ENCODE results near the gene CNTNAP2. TPM values are rescaled to one million over a fixed set of nuclear protein-coding genes. Genes with fewer than 3 reads are reported as not detected.

Gene CNTNAP2
- total RNA-seq, 1 donor from 2014 or later = not detected

- intact Hi-C loops (cut with micrococcal nuclease) = no loop called here
Observed at GRCh38 chr7:147524726-147525250, 1408.2 kb downstream of the CNTNAP2 start.

DNA sequence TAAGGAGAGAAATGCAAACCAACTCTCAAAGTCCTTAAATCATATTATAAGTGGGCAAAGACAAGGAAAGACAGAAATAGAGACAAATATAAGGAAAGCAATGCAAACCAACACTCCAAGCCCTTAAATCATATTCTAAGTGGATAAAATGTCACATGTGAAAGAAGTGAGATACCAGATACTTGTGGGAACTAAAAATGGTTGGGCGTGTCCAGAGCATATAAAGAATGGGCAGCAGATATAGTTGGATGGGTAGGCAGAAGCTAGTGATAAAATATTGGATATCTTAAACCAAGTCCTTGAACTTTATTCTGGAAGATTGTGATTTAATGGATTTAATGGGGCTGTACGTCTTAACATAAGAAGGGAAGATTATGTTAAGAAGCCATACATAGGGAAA lies 1408.7 kb downstream of the CNTNAP2 start:
- intact Hi-C loops (cut with micrococcal nuclease) = no loop called here

- intact Hi-C loops (cut with micrococcal nuclease) = no loop called here
Observed at GRCh38 chr7:147535701-147536111, 1419.1 kb downstream of the CNTNAP2 start.

DNA sequence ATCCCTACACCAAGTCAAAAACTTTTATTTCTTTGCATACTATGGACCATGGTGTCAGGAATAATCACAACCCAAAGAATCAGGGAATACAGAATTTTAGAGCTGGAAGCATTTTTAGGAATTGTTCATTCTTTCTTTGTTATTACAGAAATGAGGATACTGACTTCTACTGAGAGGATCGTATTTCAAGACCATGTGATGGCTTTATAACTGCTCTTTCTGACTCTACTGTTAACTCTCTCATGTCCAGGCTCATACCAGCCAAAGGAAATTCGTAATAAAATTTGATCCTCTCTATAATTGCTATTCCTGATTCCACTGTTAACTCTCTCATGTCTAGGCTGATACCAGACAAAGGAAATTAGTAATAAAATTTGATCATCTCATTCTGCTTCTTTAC lies 1423.1 kb downstream of the CNTNAP2 start:
- intact Hi-C loops (cut with micrococcal nuclease) = no loop called here

- intact Hi-C loops (cut with micrococcal nuclease) = no loop called here
Observed at GRCh38 chr7:147540743-147541142, 1424.1 kb downstream of the CNTNAP2 start.

GRCh38 chr7:147541261-147541660 lies 1424.7 kb downstream of the CNTNAP2 start:
- intact Hi-C loops (cut with micrococcal nuclease) = no loop called here

GRCh38 chr7:147547252-147547897 lies 1430.8 kb downstream of the CNTNAP2 start:
- intact Hi-C loops (cut with micrococcal nuclease) = no loop called here

DNA sequence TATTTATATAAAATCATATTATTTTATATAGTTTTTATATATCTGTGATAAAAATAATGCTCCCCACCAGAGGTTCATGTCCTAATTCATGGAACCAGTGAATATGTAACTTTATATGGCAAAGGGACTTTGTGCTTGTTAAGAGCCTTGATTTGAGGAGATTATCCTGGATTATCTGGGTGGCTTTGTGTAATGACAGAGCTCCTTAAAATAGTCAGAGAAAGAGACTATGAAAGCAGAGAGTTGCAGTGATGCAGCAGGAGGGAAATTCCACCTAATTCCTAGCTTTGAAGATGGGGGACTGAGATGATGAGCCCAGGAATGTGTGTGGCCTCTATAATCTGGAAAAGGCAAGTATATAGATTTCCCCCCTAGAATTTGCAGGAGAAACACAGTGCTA lies 1439.7 kb downstream of the CNTNAP2 start:
- intact Hi-C loops (cut with micrococcal nuclease) = no loop called here

DNA sequence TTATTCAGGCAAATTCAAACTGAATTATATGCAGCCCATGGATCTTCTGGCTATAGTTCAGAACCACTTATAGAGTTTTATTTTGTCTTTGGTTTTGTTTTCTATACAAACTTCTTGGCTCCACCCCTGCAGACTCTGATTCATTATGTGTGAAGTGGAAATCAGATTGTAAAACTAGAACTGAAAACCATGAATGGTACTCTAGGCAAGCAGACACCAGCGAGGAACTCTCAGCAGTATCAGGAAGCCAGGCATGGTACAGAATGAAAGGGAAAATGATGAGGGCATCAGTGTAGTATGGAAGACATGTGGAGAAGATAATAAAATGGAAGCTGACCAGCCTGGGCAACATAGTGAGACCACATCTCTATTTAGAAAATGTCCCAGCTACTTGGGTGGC lies 1447.1 kb downstream of the CNTNAP2 start:
- intact Hi-C loops (cut with micrococcal nuclease) = no loop called here

DNA sequence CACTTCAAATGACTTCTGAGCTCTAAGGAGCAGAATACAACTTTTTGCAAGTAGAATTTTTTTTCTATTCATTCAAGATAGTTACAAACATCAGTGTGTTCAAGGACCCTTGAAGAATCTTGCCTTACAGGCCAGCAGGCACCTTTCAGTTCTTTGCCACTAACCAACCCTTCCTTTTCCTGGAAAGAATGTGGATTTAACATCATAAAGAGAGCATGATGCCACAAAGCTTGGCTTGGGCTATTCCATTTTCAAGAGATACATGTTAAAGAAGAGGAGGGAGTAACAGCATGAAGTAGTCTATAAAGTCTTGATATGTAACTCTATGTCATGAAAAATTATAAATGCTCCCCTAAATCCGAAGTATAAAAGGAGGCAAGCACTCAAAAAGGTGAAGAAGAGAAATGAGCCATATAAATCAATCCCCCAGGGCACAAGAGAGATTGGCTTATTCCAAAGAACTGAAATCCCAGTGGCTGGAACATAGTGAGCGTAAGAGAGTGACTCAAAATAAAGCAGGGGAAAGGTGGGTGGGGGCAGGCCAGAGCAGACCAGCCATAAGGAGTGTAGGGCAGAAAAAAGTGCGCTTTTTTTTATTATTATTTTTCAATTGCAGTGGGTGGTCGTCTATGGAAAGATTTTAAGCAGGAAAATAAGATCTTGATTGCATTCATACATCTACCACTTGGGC lies 1448.3 kb downstream of the CNTNAP2 start:
- intact Hi-C loops (cut with micrococcal nuclease) = no loop called here

- intact Hi-C loops (cut with micrococcal nuclease) = no loop called here
Observed at GRCh38 chr7:147567043-147567442, 1450.4 kb downstream of the CNTNAP2 start.

- intact Hi-C loops (cut with micrococcal nuclease) = no loop called here
Observed at GRCh38 chr7:147569116-147569913, 1452.7 kb downstream of the CNTNAP2 start.

DNA sequence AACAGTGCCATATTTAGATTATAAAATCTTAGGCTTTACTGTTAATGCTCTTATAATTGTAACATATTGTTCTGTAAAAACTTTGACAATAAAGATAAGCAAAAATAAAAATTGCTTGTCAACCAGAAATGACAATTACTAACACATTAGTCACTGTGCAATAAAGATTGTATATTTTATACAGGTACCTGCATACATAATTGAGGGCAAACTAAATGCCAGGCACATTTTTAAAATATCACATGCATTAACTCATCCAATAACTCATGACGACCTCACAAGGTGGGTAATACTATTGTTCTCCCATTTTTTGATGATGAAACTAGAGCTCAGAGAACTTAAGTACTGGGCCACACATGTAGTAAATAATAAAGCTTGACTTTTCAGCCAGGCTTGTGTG lies 1453.8 kb downstream of the CNTNAP2 start:
- intact Hi-C loops (cut with micrococcal nuclease) = no loop called here

DNA sequence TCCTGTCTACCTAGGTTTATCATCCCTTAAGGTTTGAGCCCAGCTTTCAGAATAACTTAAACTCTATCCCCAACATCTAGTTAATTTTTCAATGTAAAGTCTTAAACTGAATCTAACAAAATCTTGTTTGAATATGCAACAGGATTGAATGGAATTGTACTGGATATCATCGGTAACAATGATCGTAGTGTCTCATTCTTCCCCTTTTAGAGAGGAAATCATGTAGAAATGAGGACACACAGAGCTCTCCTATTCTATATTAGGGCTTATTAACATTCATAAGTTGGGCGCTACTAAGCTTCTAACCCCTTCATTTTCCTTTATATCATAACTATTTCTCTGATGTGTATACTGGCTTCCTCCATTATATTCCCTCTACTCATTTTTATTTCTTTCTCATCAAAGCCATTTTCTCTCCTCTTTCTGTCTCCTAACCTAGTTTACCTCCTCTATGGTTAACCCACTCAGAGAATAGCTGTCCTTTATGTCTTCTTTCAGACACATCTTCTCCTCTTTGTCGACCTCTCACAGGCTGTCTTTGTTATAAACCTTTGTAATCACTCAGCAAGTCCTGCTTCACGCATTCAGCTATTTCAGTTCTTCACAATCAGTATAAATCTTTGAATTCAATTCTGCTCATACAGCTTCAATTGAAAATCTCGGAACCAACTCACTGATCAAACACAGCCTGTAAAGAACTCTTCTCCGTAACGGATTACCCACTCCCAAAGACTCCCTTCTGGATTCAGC lies 1455.0 kb downstream of the CNTNAP2 start:
- intact Hi-C loops (cut with micrococcal nuclease) = no loop called here

DNA sequence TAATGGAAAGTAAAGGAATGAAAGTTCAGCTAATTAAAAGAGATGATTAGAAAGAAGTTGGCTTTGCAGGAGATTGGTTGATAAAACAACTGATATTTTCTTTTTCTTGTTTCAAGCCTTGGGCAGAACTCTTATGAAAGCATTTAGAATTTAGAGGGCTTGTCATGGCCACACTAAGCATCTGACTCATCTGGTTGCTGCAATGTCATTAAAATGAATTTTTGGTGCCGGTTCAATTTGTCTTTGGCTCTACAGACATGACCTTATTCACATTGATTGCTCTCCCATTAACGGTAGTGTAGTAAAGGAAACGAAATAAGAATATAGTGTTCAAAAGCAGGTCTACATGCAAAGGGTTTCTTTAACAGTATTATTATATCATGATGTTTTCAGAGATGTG lies 1461.6 kb downstream of the CNTNAP2 start:
- intact Hi-C loops (cut with micrococcal nuclease) = no loop called here

- intact Hi-C loops (cut with micrococcal nuclease) = no loop called here
Observed at GRCh38 chr7:147579148-147579547, 1462.5 kb downstream of the CNTNAP2 start.

- intact Hi-C loops (cut with micrococcal nuclease) = no loop called here
Observed at GRCh38 chr7:147584771-147585193, 1468.2 kb downstream of the CNTNAP2 start.

GRCh38 chr7:147586110-147586509 lies 1469.5 kb downstream of the CNTNAP2 start:
- intact Hi-C loops (cut with micrococcal nuclease) = no loop called here

DNA sequence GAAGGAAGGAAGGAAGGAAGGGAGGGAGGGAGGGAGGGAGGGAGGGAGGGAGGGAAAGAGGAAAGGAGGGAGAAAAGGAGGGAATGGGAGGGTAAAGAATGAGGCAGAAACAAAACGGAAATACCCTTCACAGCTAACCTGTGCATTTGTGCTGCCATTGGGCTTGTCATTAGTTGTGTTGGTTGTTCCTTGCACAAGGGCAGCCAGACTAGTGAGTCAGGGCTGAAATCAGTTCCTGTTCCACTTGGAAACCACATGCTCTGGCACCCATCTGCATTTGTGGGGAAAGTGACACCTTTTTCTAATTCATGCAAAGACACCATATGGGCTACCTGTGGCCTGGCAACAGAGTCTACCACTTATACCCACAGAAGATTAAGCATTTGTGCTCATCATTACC lies 1469.9 kb downstream of the CNTNAP2 start:
- intact Hi-C loops (cut with micrococcal nuclease) = no loop called here

DNA sequence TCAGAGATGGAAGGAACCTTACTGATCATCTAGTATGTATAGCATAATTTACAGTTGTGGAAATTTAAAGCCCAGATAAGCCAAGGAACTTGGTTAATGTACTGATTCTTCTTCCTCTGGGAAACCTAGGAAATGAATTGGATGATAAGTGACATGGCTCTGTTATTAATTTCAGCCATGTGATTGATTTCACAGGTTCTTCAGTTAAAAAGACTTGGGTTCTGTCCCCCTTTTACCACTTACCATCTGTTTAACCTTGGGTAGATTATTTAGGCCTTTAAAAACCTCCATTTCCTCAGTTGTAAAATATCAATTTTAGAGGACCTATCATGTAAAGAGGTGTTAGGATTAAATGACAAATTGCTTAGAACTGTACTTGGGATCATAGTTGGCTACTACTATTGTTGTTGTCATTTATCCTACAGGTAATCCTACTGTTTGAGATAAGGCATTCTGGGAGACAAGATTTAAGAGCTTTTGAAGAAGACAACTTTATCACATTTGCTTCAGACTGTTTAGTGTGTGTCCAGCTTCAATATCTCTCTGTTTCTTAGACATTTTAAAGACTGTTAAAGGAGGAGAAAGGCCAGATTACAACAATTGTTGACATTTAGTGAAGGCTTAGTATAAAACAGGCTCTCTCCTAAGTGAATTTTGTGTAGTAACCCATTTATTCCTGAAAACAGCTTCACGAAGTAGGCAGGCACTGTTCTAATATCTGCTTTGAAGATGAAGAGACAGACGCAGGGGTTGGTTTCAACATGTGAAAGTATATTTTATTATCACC lies 1476.9 kb downstream of the CNTNAP2 start:
- intact Hi-C loops (cut with micrococcal nuclease) = no loop called here

GRCh38 chr7:147595042-147595441 lies 1478.4 kb downstream of the CNTNAP2 start:
- intact Hi-C loops (cut with micrococcal nuclease) = no loop called here
